Activated T-cell treated with anti-CD3 and anti-CD28 coated beads for 1 hour (primary cell): Measurements from ENCODE around the gene CHMP1A.
A peak's percentile ranks its signal among the peaks of the same experiment; 100 is the strongest.

ENCODE experiments used
- DNase-seq: peaks from one replicate; pipeline ENCODE4 v3.0.0-alpha.2; 2020; ENCODE audit warnings: low read depth

Gene CHMP1A

GRCh38 chr16:89602952-89603590 is 54.4 kb downstream of the CHMP1A start:
- no peak for DNase-seq

DNA sequence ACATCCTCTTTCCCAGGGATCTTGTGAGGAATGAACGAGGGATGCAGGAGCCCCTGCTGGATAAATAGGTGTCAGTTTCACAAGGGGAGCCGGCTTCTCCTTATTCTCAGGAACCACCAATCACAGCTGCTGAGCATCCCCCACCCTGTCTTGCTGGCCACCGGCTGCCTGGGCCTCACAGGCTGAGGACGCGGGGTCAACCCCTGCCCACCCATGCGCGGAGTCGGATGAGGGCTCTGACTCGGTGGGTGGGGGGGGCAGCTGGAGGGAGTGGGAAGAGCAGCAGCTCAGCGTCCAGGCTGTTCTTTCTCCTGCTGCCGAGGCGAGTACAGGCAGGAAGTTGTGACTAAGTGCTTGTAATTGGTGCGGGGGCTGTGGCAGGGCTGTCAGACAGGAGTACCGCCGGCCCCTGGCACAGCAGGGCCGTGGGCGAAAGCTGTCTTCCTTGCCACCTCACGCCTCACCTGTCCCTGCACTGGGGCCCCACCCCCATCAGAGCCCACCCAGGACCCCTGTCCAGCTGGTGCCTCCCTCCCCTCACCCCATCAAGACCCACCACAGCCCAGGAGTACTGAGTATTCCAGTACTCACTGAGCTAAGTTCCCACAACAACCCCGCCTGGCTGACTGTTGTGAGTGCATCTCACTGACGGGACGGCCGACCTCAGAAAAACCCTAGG is 55.1 kb downstream of the CHMP1A start:
- DNase-seq: peak; percentile 44

GRCh38 chr16:89601906-89602272 is 55.6 kb downstream of the CHMP1A start:
- DNase-seq: no peak

- no peak for DNase-seq
Measured at GRCh38 chr16:89600956-89601355, 56.6 kb downstream of the CHMP1A start.

- DNase-seq: no peak
Measured at GRCh38 chr16:89600427-89600826, 57.1 kb downstream of the CHMP1A start.

DNA sequence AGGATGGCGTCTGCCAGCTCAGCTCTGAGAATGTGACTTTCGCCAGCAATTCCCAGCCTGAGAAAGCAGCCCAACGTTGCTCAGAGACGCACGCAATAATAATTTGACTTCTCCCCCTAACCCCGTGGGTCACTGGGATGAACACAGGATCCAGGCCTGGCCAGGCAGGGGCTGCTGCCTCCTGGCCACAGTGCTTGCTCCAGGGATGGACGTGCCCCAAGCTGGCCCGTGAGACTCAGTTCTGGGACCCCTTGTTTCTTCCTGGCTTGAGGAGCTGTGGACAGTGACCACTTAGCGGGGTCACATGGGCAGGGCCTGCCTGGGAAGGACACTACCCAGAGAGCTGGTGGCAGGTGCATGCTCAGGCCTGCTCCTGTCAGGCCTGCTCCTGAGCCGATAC is 57.6 kb downstream of the CHMP1A start:
- DNase-seq: no peak

- DNase-seq: no peak
Measured at GRCh38 chr16:89599451-89599858, 58.1 kb downstream of the CHMP1A start.

- no peak for DNase-seq
Measured at GRCh38 chr16:89598199-89598598, 59.3 kb downstream of the CHMP1A start.

DNA sequence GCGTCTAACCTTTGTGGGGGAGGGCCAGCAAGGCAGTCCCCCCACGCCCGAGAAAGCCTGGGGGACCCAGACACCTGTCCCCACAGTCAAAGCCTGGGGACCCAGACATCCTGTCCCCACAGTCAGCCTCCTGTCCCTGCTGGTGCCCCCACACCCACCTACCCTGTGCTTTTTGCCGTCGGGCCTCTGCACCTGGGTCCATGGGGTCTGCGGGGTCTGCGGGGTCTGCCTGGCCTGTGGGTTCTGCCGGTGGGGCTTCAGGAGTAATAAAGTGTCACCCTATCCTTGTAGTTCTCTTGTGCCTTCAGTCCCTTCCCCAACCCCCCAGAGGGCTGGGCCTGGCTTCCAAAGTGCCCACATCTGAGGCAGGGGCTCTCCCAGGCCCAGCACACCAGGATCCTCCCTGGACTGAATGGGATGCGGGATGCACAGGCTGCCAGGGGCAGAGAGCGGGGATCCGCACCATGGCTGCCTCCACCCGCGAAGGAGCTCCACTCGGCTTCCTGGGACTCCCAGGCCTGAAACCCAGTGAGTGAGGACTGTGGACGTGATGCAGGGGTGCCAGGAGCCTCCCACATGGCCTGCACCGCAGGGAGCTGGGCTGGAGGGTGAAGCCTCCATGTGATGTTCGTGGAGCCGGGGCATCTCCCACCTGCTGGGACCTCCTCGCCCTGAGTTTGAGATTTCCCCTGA is 60.4 kb downstream of the CHMP1A start:
- no peak for DNase-seq

DNA sequence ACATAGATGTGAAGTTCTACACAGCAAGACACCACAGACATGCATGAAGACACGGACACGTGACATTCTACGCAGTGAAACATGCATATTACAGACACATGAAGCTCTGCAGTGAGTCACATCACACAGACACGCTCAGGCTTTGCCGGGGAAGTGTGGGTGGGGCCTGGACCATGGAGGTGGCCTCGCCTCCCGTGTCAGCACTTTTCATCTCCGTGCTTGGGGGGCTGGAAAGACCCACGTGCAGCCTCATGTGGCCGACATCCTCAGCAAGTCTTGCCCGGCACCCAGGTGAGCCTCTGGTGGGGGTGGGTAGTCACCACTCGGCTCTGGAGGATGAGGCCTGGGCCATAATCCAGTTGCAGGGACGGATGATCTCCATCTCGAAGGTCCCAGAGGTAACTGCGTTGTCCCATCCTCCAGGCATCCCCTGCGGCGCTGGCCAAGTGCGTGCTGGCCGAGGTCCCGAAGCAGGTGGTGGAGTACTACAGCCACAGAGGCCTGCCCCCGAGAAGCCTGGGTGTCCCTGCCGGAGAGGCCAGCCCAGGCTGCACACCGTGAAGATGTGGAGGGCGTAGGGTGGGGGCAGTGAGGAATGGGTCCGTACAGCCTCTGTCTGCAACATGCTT is 61.3 kb downstream of the CHMP1A start:
- DNase-seq: no peak

GRCh38 chr16:89595330-89596060 is 62.0 kb downstream of the CHMP1A start:
- no peak for DNase-seq
